B cell (primary cell): ENCODE data around the gene MTFR2. TPM values are rescaled to one million over a fixed set of nuclear protein-coding genes. Genes with fewer than 3 reads are reported as not detected.

Experiments used
- ATAC-seq: fragments of 200-7000 bp; cut with Tn5 transposase; one replicate; pipeline ENCODE4 v1.10.0; 2021; ENCODE audit warnings: low read depth, mild to moderate bottlenecking, moderate number of reproducible peaks, moderate library complexity
- CTCF ChIA-PET: fragments of 350-600 bp; sonication (Branson Sonifier 250); formaldehyde crosslinking; loops from one replicate; lab custom pipeline; 2021; ENCODE audit warnings: antibody characterized with exemption, inconsistent platforms; lab: Charles Lee
- POLR2A ChIA-PET: fragments of 350-600 bp; sonication (Branson Sonifier 250); formaldehyde crosslinking; loops from one replicate; lab custom pipeline; 2021; ENCODE audit warnings: antibody characterized with exemption; lab: Charles Lee
- DNase-seq: peaks from one replicate; pipeline ENCODE4 v3.0.0; 2013
- H2AFZ ChIP-seq: 2 replicates; pipeline ENCODE4 v1.6.1; 2012; ENCODE audit warnings: mild to moderate bottlenecking, low read depth, low read length; ENCODE audit not compliant: insufficient read depth, poor library complexity, severe bottlenecking
- H3K27ac ChIP-seq, 2 donors: 1 replicate in 1 of 2; 2 replicates in 1 of 2; pipeline ENCODE4 v1.5.1; 2012 to 2013; ENCODE audit warnings: low read length in 2 of 2, mild to moderate bottlenecking in 2 of 2, moderate library complexity in 1 of 2
- H3K27me3 ChIP-seq, 4 experiments: fragments of 200-600 bp in 1 of 4; sonication (generic) in 1 of 4; replicated peaks in 1 of 4; 1 replicate in 2 of 4; 2 replicates in 2 of 4; pipeline versions ENCODE4 v1.6.1 to v1.7.0; 2013 to 2016; ENCODE audit warnings: low read length in 3 of 4, mild to moderate bottlenecking in 2 of 4, mixed read lengths in 1 of 4, moderate library complexity in 1 of 4; ENCODE audit not compliant: insufficient read depth in 4 of 4, control insufficient read depth in 3 of 4; ENCODE audit errors: control extremely low read depth in 1 of 4
- H3K36me3 ChIP-seq, 2 experiments: replicated peaks in 1 of 2; 1 replicate in 1 of 2; 2 replicates in 1 of 2; pipeline versions ENCODE4 v1.6.1 to v1.7.1; 2013; ENCODE audit warnings: low read length in 1 of 2; ENCODE audit not compliant: insufficient read depth in 2 of 2, control insufficient read depth in 1 of 2; ENCODE audit errors: control extremely low read depth in 1 of 2, extremely low read depth in 1 of 2
- H3K4me1 ChIP-seq, 2 donors: fragments of 200-600 bp in 1 of 2; sonication (generic) in 1 of 2; 1 replicate in 1 of 2; 2 replicates in 1 of 2; pipeline versions ENCODE4 v1.5.1 to v1.6.1; 2013 to 2017; ENCODE audit warnings: low read length in 2 of 2; ENCODE audit not compliant: control insufficient read depth in 2 of 2, insufficient read depth in 2 of 2
- H3K4me2 ChIP-seq: replicated peaks from 2 replicates; pipeline ENCODE3; 2012; ENCODE audit warnings: mild to moderate bottlenecking, low read depth, low read length; ENCODE audit not compliant: poor library complexity, severe bottlenecking
- H3K4me3 ChIP-seq, 5 experiments: fragments of 200-600 bp in 1 of 5; sonication (generic) in 1 of 5; 1 replicate in 3 of 5; 2 replicates in 2 of 5; pipeline versions ENCODE4 v1.5.1 to v1.7.0; 2011 to 2016; ENCODE audit warnings: low read length in 4 of 5, mild to moderate bottlenecking in 4 of 5, low read depth in 2 of 5, control low read depth in 1 of 5, moderate library complexity in 1 of 5; ENCODE audit not compliant: insufficient read depth in 1 of 5; ENCODE audit errors: control extremely low read depth in 1 of 5, extremely low read depth in 1 of 5
- H3K79me2 ChIP-seq: fragments of 200-600 bp; sonication (generic); one replicate; pipeline ENCODE4 v1.6.0; 2016; ENCODE audit warnings: low read length; ENCODE audit not compliant: control insufficient read depth, insufficient read depth
- H3K9ac ChIP-seq: fragments of 200-600 bp; sonication (generic); 2 replicates; pipeline ENCODE4 v1.6.1; 2017; ENCODE audit warnings: mild to moderate bottlenecking, low read length, moderate library complexity
- H3K9me3 ChIP-seq, 3 donors: one replicate each; pipeline versions ENCODE4 v1.6.1 to v1.7.1; 2013; ENCODE audit warnings: low read length in 2 of 3; ENCODE audit not compliant: control insufficient read depth in 2 of 3, insufficient read depth in 1 of 3; ENCODE audit errors: control extremely low read depth in 1 of 3
- H4K20me1 ChIP-seq: 2 replicates; pipeline ENCODE4 v1.6.0; 2012; ENCODE audit warnings: mild to moderate bottlenecking, low read length; ENCODE audit not compliant: insufficient read depth, control insufficient read depth, poor library complexity, severe bottlenecking
- H3K27ac Mint-ChIP-seq: one replicate; pipeline ENCODE4 v1.8.0; 2021; ENCODE audit warnings: mixed read lengths
- H3K27me3 Mint-ChIP-seq: one replicate; pipeline ENCODE4 v1.8.0; 2021; ENCODE audit warnings: mixed read lengths
- H3K4me1 Mint-ChIP-seq: one replicate; pipeline ENCODE4 v1.8.0; 2021; ENCODE audit warnings: mixed read lengths
- H3K4me3 Mint-ChIP-seq: one replicate; pipeline ENCODE4 v1.8.0; 2021; ENCODE audit warnings: mixed read lengths
- H3K9me3 Mint-ChIP-seq: one replicate; pipeline ENCODE4 v1.8.0; 2022; ENCODE audit warnings: mixed read lengths; ENCODE audit not compliant: insufficient read depth
- EZH2 ChIP-seq: IDR thresholded peaks from 2 replicates; pipeline ENCODE4 v1.6.1; 2012; ENCODE audit warnings: borderline replicate concordance, low read depth, mild to moderate bottlenecking, moderate library complexity, low read length; ENCODE audit not compliant: insufficient read depth, poor library complexity, severe bottlenecking
- WGBS: methylation state at CpG from one replicate; pipeline ENCODE4 v1.1.5; 2013; ENCODE audit warnings: missing lambda C conversion rate; ENCODE audit not compliant: insufficient coverage; 5-methylcytosine and 5-hydroxymethylcytosine counted together
- intact Hi-C: fragments of 100-400 bp; cut with micrococcal nuclease; formaldehyde crosslinking; loops from one replicate; pipeline ENCODE4 v1.10.0; 2022
- polyA plus RNA-seq: library from polyadenylated mRNA; depleted of rRNA; stranded (reverse); fragments of >200 nt; gene quantifications from 2 replicates; pipeline ENCODE4 v1.2.3, GENCODE V29; 2012
- total RNA-seq, 2 donors: library from RNA; stranded (reverse); fragments of 120-200 nt in 1 of 2; gene quantifications; 1 replicate in 1 of 2; 2 replicates in 1 of 2; pipeline versions ENCODE4 v1.2.3 to v1.2.4, GENCODE V29; 2013 to 2022
- TF ChIP-seq, protein P1 (sequence below): fragments of 200-600 bp; IDR thresholded peaks from one replicate; pipeline ENCODE4 v1.8.0; 2022; ENCODE audit warnings: antibody characterized with exemption, mild to moderate bottlenecking

Gene MTFR2
- total and polyA plus RNA-seq, 2 donors (not counting 1 experiment from before 2014, with no cell fraction given) = 2.0 to 3.9 TPM

DNA sequence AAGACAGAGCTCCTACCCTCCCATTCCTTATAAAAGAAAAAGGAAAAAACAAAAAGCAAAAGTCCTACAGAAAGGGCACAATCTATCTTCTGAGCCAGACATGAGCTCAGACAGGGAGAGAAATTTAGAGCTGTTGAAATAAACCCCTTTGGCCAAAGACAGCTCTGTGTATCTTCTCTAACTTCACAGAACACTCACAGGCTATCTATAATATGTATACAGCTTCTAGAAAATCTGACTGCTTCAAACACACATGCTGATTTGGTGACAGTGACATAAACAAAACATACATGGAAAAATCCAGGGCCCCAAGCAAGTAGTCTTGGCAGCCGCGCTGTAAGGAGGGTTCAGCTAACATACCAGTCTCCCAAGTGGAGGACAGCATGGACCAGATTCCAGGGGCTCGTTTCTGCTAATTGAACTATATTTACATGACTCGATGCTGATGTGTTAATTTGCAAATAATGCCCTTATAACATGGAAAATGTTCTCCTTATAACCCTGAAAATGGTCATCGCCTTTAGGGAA lies 37.0 kb downstream of the MTFR2 start:
- H3K9me3 Mint-ChIP-seq = no peaks in the 10 kb centered on the region
- H3K4me3 Mint-ChIP-seq = no peak overlapping the region
- H3K4me1 ChIP-seq = no peaks in the 10 kb centered on the region
- H3K27me3 Mint-ChIP-seq = no peaks in the 10 kb centered on the region
- TF ChIP-seq, protein P1, sequence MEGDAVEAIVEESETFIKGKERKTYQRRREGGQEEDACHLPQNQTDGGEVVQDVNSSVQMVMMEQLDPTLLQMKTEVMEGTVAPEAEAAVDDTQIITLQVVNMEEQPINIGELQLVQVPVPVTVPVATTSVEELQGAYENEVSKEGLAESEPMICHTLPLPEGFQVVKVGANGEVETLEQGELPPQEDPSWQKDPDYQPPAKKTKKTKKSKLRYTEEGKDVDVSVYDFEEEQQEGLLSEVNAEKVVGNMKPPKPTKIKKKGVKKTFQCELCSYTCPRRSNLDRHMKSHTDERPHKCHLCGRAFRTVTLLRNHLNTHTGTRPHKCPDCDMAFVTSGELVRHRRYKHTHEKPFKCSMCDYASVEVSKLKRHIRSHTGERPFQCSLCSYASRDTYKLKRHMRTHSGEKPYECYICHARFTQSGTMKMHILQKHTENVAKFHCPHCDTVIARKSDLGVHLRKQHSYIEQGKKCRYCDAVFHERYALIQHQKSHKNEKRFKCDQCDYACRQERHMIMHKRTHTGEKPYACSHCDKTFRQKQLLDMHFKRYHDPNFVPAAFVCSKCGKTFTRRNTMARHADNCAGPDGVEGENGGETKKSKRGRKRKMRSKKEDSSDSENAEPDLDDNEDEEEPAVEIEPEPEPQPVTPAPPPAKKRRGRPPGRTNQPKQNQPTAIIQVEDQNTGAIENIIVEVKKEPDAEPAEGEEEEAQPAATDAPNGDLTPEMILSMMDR = no peak
- TF ChIP-seq EZH2 = no peak
- H2AFZ ChIP-seq = no peak overlapping the region
- peaks cover 0 to 2% (median 0%) of the 10 kb centered on the region in 4 experiments for H3K27me3 ChIP-seq
- no peaks in the 10 kb centered on the region for H4K20me1 ChIP-seq
- no peak overlapping the region for H3K4me2 ChIP-seq
- no peaks in the 10 kb centered on the region for H3K79me2 ChIP-seq
- H3K27ac ChIP-seq = no peak overlapping the region
- H3K4me3 ChIP-seq = no peak overlapping the region
- no peak overlapping the region for H3K27ac Mint-ChIP-seq
- WGBS = 100% methylated on average over 2 of the region's 5 CpGs
- ATAC-seq (no peak), DNase-seq (no peak)
- CTCF ChIA-PET = interaction anchor here (0.6 to 1.0 kb wide), 2 partner anchors 12 to 22 kb away, joined by 3 read pairs; no protein-coding TSS in a partner anchor
- POLR2A ChIA-PET = no interaction called here
- intact Hi-C loops = no loop called here
- no peaks in the 10 kb centered on the region for H3K9me3 ChIP-seq
- no peaks in the 10 kb centered on the region for H3K36me3 ChIP-seq
- no peak overlapping the region for H3K9ac ChIP-seq
- H3K4me1 Mint-ChIP-seq = no peaks in the 10 kb centered on the region

DNA sequence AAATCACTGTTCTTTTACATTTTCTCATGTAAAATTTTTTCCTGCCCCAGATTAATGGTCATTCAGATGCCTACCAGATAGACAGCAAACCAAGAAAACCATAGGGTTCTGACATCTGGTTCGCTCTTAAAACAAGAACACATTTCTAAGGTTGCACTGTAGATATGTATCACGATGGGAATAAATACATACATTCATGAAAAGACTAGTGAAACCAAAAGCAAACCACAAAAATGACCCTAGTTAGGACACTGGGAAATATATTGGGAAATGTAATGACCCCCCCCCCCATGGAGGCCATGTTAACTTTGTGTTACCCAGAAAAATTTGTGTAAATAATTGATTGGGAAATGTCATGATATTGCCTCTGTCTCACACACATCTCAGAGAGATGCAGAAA lies 37.5 kb downstream of the MTFR2 start:
- H3K4me3 ChIP-seq = no peak overlapping the region
- H3K27ac ChIP-seq = no peak overlapping the region
- no peak overlapping the region for H3K27ac Mint-ChIP-seq
- H3K9ac ChIP-seq = no peak overlapping the region
- H3K9me3 ChIP-seq = no peaks in the 10 kb centered on the region
- no peaks in the 10 kb centered on the region for H3K79me2 ChIP-seq
- no peaks in the 10 kb centered on the region for H3K4me1 Mint-ChIP-seq
- peaks cover 0 to 2% (median 0%) of the 10 kb centered on the region in 4 experiments for H3K27me3 ChIP-seq
- no peak overlapping the region for H3K4me2 ChIP-seq
- H3K27me3 Mint-ChIP-seq = no peaks in the 10 kb centered on the region
- intact Hi-C loops = no loop called here
- H2AFZ ChIP-seq = no peak overlapping the region
- H3K36me3 ChIP-seq = no peaks in the 10 kb centered on the region
- POLR2A ChIA-PET = no interaction called here
- H3K4me1 ChIP-seq = no peaks in the 10 kb centered on the region
- no CpG with 5 or more reads among the region's 2 CpGs for WGBS
- H4K20me1 ChIP-seq = no peaks in the 10 kb centered on the region
- H3K9me3 Mint-ChIP-seq = no peaks in the 10 kb centered on the region
- ATAC-seq = no peak
- no peak for DNase-seq
- no peak overlapping the region for H3K4me3 Mint-ChIP-seq
- TF ChIP-seq, protein P1 = no peak
- TF ChIP-seq EZH2 = no peak
- CTCF ChIA-PET = interaction anchor here (1.0 kb wide), 1 partner anchor 12 kb away, joined by 3 read pairs; no protein-coding TSS in a partner anchor
